Neural cell (in vitro differentiated cells): ENCODE results near the gene KRTAP5-10. TPM values are rescaled to one million over a fixed set of nuclear protein-coding genes. Genes with fewer than 3 reads are reported as not detected.

Experiments
- H2AFZ ChIP-seq: fragments of 200-600, 300-800 bp; sonication (generic), shearing (Covaris generic); 2 replicates; pipeline ENCODE4 v1.6.0; 2014; ENCODE audit warnings: low read depth, mild to moderate bottlenecking, antibody characterized with exemption, low read length, moderate library complexity
- H3F3A ChIP-seq: fragments of 200-600 bp; shearing (Covaris generic); 2 replicates; pipeline ENCODE4 v1.6.1; 2016; ENCODE audit warnings: mild to moderate bottlenecking, moderate library complexity, mixed read lengths, antibody characterized with exemption, low read length; ENCODE audit not compliant: insufficient read depth, poor library complexity, severe bottlenecking
- H3K27ac ChIP-seq: fragments of 200-600, 300-800 bp; sonication (generic), shearing (Covaris generic); 2 replicates; pipeline ENCODE4 v1.5.1; 2014; ENCODE audit warnings: mild to moderate bottlenecking, low read length, moderate library complexity
- H3K27me3 ChIP-seq: fragments of 300-800, 200-600 bp; sonication (generic), shearing (Covaris generic); 2 replicates; pipeline ENCODE4 v1.6.0; 2014; ENCODE audit warnings: mild to moderate bottlenecking, low read depth, low read length, moderate library complexity; ENCODE audit not compliant: insufficient read depth
- H3K36me3 ChIP-seq: fragments of 300-800, 200-600 bp; sonication (generic), shearing (Covaris generic); 2 replicates; pipeline ENCODE4 v1.5.1; 2014; ENCODE audit warnings: mild to moderate bottlenecking, antibody characterized with exemption, low read length, moderate library complexity; ENCODE audit not compliant: insufficient read depth
- H3K4me2 ChIP-seq: fragments of 300-800, 200-600 bp; sonication (generic), shearing (Covaris generic); 2 replicates; pipeline ENCODE4 v1.6.0; 2014; ENCODE audit warnings: mild to moderate bottlenecking, low read length
- H3K4me3 ChIP-seq: fragments of 300-800, 200-600 bp; sonication (generic), shearing (Covaris generic); 2 replicates; pipeline ENCODE4 v1.5.1; 2014; ENCODE audit warnings: mild to moderate bottlenecking, low read length, moderate library complexity
- H3K79me2 ChIP-seq: fragments of 200-600 bp; shearing (Covaris generic); replicated peaks from 2 replicates; pipeline ENCODE4 v1.6.0; 2014; ENCODE audit warnings: mild to moderate bottlenecking, low read length, moderate library complexity; ENCODE audit not compliant: insufficient read depth
- H3K9ac ChIP-seq: fragments of 300-800, 200-600 bp; sonication (generic), shearing (Covaris generic); 2 replicates; pipeline ENCODE4 v1.6.1; 2016; ENCODE audit warnings: mild to moderate bottlenecking, low read length, mixed read lengths
- H3K9me2 ChIP-seq: fragments of 200-600 bp; shearing (Covaris generic); 2 replicates; pipeline ENCODE4 v1.6.1; 2016; ENCODE audit warnings: mild to moderate bottlenecking, low read length, mixed read lengths; ENCODE audit not compliant: insufficient read depth
- H3K9me3 ChIP-seq: fragments of 200-600, 300-800 bp; sonication (generic), shearing (Covaris generic); 2 replicates; pipeline ENCODE4 v1.6.1; 2016; ENCODE audit warnings: mild to moderate bottlenecking, mixed run types, low read length, moderate library complexity, mixed read lengths
- H4K20me1 ChIP-seq: fragments of 200-600 bp; shearing (Covaris generic); 2 replicates; pipeline ENCODE4 v1.6.1; 2016; ENCODE audit warnings: mild to moderate bottlenecking, mixed run types; ENCODE audit not compliant: insufficient read depth
- CTCF ChIP-seq: fragments of 450-650 bp; IDR thresholded peaks from 2 replicates; pipeline ENCODE4 v1.5.1; 2014; ENCODE audit warnings: antibody characterized with exemption, mild to moderate bottlenecking, moderate library complexity; ENCODE audit not compliant: poor library complexity, severe bottlenecking
- EP300 ChIP-seq: fragments of 450-650 bp; conservative IDR thresholded peaks from 2 replicates; pipeline ENCODE4 v1.6.1; 2014; ENCODE audit warnings: antibody characterized with exemption, mild to moderate bottlenecking, moderate library complexity; ENCODE audit not compliant: poor library complexity, severe bottlenecking
- EZH2 ChIP-seq: fragments of 200-600, 300-800 bp; shearing (Covaris generic), sonication (generic); IDR thresholded peaks from 2 replicates; pipeline ENCODE4 v1.6.1; 2014; ENCODE audit warnings: antibody characterized with exemption, low read length, borderline replicate concordance, mild to moderate bottlenecking; ENCODE audit not compliant: insufficient read depth, poor library complexity, severe bottlenecking
- MXI1 ChIP-seq: fragments of 450-650 bp; conservative IDR thresholded peaks from 2 replicates; pipeline ENCODE4 v1.6.1; 2014; ENCODE audit warnings: antibody characterized with exemption, mild to moderate bottlenecking; ENCODE audit not compliant: poor library complexity, severe bottlenecking
- POLR2AphosphoS5 ChIP-seq: IDR thresholded peaks from 2 replicates; pipeline ENCODE4 v1.6.1; 2012
- RAD21 ChIP-seq: fragments of 450-650 bp; conservative IDR thresholded peaks from 2 replicates; pipeline ENCODE4 v1.6.1; 2014; ENCODE audit warnings: antibody characterized with exemption, mild to moderate bottlenecking, moderate library complexity
- SMC3 ChIP-seq: fragments of 450-650 bp; conservative IDR thresholded peaks from 2 replicates; pipeline ENCODE4 v1.6.1; 2014; ENCODE audit warnings: antibody characterized with exemption, mild to moderate bottlenecking, moderate library complexity; ENCODE audit not compliant: poor library complexity
- TAF1 ChIP-seq: IDR thresholded peaks from 2 replicates; pipeline ENCODE4 v1.6.1; 2012; ENCODE audit warnings: low read depth
- polyA plus RNA-seq: library from polyadenylated mRNA; depleted of rRNA; stranded (reverse); fragments of >200 nt; gene quantifications from 2 replicates; pipeline ENCODE4 v1.2.3, GENCODE V29; 2014
- TF ChIP-seq, protein P1 (sequence below): IDR thresholded peaks from 2 replicates; pipeline ENCODE4 v1.6.1; 2012; ENCODE audit warnings: borderline replicate concordance

Gene KRTAP5-10
- polyA plus RNA-seq, 1 donor from 2014 or later = not detected

- Histone ChIP-seq H3K79me2 (no peaks in the 10 kb centered on the region), H3K4me2 (no peak overlapping the region), H3K9me3 (no peaks in the 10 kb centered on the region), H3K27ac (no peak overlapping the region), H3K27me3 (no peaks in the 10 kb centered on the region), H4K20me1 (no peaks in the 10 kb centered on the region), H3K36me3 (no peaks in the 10 kb centered on the region), H3K9ac (no peak overlapping the region), H3K9me2 (no peaks in the 10 kb centered on the region), H2AFZ (no peak overlapping the region), H3K4me3 (no peak overlapping the region), H3F3A (no peaks in the 10 kb centered on the region)
- TF ChIP-seq RAD21 = no peak
- TF ChIP-seq TAF1 = no peak
- no peak for TF ChIP-seq SMC3
- no peak for TF ChIP-seq POLR2AphosphoS5
- TF ChIP-seq EZH2 = no peak
- TF ChIP-seq MXI1 = no peak
- no peak for TF ChIP-seq CTCF
- TF ChIP-seq EP300 = no peak
- TF ChIP-seq, protein P1, sequence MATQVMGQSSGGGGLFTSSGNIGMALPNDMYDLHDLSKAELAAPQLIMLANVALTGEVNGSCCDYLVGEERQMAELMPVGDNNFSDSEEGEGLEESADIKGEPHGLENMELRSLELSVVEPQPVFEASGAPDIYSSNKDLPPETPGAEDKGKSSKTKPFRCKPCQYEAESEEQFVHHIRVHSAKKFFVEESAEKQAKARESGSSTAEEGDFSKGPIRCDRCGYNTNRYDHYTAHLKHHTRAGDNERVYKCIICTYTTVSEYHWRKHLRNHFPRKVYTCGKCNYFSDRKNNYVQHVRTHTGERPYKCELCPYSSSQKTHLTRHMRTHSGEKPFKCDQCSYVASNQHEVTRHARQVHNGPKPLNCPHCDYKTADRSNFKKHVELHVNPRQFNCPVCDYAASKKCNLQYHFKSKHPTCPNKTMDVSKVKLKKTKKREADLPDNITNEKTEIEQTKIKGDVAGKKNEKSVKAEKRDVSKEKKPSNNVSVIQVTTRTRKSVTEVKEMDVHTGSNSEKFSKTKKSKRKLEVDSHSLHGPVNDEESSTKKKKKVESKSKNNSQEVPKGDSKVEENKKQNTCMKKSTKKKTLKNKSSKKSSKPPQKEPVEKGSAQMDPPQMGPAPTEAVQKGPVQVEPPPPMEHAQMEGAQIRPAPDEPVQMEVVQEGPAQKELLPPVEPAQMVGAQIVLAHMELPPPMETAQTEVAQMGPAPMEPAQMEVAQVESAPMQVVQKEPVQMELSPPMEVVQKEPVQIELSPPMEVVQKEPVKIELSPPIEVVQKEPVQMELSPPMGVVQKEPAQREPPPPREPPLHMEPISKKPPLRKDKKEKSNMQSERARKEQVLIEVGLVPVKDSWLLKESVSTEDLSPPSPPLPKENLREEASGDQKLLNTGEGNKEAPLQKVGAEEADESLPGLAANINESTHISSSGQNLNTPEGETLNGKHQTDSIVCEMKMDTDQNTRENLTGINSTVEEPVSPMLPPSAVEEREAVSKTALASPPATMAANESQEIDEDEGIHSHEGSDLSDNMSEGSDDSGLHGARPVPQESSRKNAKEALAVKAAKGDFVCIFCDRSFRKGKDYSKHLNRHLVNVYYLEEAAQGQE = no peak
Observed at GRCh38 chr11:71557257-71557656, 8.1 kb upstream of the KRTAP5-10 start.

DNA sequence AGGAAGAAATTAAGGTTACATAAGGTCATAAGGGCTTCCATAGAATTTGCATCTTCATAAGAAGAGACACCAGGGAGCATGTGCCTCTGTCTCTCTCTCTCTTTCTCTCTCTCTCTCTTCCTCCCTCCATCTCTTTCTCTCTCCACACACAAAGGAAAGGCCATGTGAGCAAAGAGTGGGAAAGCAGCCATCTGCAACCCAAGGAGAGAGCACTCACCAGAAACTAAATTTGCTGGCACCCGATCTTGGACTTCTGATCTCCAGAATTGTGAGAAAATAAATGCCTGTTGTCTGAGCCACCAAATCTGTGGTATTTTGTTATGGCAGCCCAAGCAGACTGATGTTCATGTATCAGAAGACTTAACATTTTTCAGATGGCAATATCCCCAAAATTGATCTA, 6.4 kb upstream of the KRTAP5-10 start:
- no peaks in the 10 kb centered on the region for H3K9me3 ChIP-seq
- no peaks in the 10 kb centered on the region for H4K20me1 ChIP-seq
- H3K27ac ChIP-seq = no peak overlapping the region
- H3F3A ChIP-seq = no peaks in the 10 kb centered on the region
- no peak overlapping the region for H3K9ac ChIP-seq
- H2AFZ ChIP-seq = no peak overlapping the region
- no peaks in the 10 kb centered on the region for H3K9me2 ChIP-seq
- H3K36me3 ChIP-seq = no peaks in the 10 kb centered on the region
- H3K27me3 ChIP-seq = no peaks in the 10 kb centered on the region
- H3K4me3 ChIP-seq = no peak overlapping the region
- no peaks in the 10 kb centered on the region for H3K79me2 ChIP-seq
- TF ChIP-seq EP300 (no peak), RAD21 (no peak), TAF1 (no peak), EZH2 (no peak), MXI1 (no peak)
- no peak overlapping the region for H3K4me2 ChIP-seq

GRCh38 chr11:71562120-71562519, 3.2 kb upstream of the KRTAP5-10 start:
- Histone ChIP-seq H3K79me2 (no peaks in the 10 kb centered on the region), H3K27ac (no peak overlapping the region), H2AFZ (no peak overlapping the region), H3K4me3 (no peak overlapping the region), H4K20me1 (no peaks in the 10 kb centered on the region), H3K9me3 (no peaks in the 10 kb centered on the region), H3K9ac (no peak overlapping the region), H3K4me2 (no peak overlapping the region), H3F3A (no peaks in the 10 kb centered on the region), H3K36me3 (no peaks in the 10 kb centered on the region), H3K9me2 (no peaks in the 10 kb centered on the region), H3K27me3 (no peaks in the 10 kb centered on the region)
- no peak for TF ChIP-seq EP300
- TF ChIP-seq, protein P1 = no peak
- no peak for TF ChIP-seq RAD21
